Stimulated activated CD8-positive, alpha-beta memory T cell treated with anti-CD3 and anti-CD28 coated beads, Interleukin-15, amount 100 ng/mL, for 4 hours (primary cell): Measurements from ENCODE around the gene SDK2.

ENCODE experiments used
- DNase-seq, 2 donors: peaks; one replicate each; pipeline ENCODE4 v3.0.0-alpha.2; 2020; ENCODE audit warnings: low read depth in 2 of 2

SDK2 gene

DNA sequence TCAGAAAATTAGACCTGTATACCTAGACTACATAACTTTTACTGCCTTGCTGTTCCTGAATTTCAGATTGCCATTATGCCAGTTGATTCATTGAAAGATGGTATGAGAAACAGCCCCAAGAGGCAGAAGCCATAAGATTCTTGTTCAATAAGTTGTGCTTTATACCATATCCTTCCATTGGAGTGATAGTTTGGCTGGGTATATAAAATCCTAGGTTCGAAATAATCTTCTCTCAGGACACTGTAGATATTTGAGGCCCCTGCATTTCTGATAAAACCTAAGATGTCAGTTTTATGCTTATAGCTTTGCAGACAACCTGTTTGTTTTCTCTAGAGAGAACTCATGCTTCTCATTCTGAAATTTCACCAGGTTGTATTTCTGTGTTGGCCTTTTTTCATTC, 9.6 kb upstream of the SDK2 start:
- no peak for DNase-seq

DNA sequence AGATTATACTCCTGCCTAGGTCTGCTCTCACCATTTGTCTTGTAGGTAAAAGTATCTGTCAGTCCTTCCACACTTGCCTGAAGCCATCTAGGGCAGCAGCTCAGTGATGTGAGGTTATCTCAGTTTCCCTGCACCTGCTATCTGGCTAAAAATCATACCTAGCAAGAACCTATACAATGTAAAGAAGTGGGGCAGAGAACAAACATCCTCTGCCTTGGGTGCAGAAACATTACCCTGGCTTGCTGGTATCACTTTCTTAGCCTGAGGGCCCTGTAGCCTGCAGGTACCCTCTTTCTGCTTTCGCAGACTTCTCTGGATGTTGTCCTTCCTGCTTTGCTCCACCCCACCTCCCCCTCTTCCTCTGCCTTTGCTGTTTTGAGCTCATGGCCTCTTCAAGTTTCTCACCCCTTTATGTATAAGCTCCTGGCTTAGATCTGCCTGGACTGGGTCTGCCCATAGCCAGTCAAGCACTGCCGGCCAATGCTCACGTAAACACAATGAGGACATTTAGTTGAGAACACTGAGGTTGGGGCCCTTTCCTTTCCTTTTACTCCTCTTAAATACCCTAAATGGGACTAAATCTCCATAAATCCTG, 8.7 kb upstream of the SDK2 start:
- no peak for DNase-seq

DNA sequence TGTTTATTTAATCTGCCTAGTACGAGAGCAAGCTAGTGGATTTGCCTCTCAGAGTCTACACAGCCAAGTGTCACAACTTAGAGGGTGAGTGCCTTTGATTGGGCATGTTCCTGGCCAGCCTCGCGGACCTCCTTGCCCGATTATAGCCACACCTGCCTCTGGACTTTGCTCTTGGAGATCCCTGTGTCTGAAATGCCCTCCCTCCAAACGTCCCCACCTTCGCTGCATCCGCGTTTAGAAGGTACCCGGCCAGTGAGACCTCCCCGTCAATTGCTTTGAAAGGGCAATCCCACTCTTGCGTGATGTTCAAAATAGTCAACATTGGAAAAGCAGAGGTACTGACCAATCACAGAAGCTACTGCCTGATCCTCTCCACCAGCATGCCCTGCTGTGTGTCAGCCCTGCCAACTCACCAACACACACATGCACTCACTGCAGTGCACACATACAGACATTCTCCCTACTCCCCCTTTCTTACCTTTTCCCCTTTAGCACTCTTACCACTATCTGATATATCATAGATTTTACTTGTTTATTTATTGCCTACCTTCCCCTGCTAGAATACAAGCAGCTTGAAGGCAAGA, 6.5 kb upstream of the SDK2 start:
- no peak for DNase-seq

DNA sequence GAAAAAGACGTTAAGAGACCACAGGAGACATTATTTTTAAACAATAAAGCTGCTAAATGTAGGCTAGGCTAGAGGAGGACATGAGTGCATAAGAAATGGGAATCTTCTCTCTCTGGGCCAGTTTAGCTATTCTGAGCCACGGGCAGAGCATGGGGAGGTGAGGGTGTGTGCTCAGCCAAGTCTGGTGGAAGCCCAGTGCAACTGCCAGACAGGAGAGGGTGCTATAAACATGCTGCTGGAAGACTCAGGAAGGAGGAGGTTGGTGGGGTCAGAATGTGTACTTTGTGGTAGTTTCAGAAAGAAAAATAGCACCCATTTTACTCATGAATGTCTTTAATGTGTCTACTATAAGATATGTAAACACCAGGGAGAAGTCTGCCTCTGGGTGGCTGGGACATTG, 5.9 kb upstream of the SDK2 start:
- DNase-seq, result no peak

DNA sequence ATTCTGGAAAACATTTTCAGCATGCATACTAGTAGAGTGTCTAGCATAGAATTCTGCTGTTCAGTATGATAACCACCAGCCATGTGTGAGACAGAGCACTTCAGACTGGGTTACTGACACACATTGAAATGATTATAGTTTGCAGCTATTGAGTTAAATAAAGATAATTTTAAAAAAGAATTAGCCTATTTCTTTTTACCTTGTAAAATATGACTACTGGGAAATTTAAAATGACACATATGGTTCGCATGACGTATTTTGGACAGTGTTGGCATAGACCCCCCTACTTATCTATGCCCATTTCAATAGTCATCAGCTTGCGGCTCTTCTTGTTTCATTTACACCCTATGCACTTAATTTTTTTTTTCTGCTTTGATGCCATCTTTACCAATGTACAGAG, 4.7 kb upstream of the SDK2 start:
- no peak for DNase-seq

DNA sequence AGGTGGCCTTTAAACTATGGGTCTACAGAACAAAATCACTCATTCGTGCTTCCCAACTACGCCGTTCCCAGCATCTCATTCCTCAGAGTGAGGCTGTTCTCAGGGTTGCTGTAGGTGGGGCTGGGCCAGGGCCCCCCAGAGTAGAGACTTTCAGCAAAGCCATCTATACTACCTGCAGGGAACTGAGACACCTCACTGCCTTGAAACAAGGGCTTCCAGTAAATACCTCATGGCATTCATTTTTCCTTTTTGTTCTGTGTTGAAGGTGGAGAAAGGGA, 4.2 kb upstream of the SDK2 start:
- DNase-seq, result no peak

DNA sequence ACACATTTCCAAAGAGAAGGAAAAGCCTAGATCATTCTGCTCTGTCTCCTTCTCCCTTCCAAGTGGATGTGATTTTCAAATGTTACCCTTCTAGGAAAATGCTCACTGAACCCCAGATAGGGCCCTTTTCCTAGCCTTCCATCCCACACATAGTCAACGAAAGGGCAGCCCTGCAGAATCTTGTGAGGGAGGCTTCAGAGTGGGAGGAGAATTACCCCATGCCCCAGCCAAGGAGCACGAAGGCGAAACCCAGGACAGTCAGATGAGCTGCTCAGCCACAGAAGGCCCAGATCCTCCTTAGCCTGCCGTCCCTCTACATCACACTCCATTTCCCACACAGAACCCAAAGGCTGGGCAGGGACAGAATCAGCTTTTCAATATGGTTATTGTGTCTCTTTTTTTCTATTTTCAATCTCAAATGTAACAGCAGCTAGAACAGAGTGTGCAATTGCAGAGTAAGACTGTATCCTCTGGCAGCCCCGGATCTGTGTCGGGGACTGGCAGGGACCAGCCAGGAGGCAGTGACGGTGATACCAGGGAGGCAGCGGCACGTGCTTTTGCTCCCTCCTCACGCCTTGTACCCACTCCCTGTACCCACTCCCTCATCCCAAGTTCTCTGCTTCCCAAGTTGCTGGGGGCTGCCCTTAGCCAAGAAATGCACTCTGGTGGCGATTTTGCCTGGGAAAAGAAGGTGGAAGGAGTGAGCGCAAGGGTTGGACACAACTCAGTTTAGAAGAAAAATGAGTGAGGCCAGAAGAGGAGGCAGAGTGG, 3.7 kb upstream of the SDK2 start:
- DNase-seq, result no peak

DNA sequence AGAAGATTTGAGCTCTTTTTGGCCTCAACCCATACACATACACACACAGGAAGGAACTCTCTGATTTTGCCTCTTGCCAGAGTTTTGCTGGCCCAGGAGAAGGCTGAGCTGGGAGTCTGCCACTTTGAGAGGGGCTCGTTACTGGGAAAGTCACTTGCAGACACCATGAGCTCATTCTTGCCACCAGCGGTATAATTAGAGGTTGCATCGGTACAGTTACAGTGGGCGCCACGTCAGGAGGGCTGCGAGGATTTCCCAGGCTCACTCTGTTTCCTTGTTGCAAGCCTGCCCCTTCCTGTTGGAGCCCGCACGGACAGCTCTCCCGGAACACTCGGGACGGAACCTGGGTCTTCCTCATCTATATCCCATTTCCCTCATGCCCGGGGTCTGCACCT, 3.1 kb upstream of the SDK2 start:
- no peak for DNase-seq

DNA sequence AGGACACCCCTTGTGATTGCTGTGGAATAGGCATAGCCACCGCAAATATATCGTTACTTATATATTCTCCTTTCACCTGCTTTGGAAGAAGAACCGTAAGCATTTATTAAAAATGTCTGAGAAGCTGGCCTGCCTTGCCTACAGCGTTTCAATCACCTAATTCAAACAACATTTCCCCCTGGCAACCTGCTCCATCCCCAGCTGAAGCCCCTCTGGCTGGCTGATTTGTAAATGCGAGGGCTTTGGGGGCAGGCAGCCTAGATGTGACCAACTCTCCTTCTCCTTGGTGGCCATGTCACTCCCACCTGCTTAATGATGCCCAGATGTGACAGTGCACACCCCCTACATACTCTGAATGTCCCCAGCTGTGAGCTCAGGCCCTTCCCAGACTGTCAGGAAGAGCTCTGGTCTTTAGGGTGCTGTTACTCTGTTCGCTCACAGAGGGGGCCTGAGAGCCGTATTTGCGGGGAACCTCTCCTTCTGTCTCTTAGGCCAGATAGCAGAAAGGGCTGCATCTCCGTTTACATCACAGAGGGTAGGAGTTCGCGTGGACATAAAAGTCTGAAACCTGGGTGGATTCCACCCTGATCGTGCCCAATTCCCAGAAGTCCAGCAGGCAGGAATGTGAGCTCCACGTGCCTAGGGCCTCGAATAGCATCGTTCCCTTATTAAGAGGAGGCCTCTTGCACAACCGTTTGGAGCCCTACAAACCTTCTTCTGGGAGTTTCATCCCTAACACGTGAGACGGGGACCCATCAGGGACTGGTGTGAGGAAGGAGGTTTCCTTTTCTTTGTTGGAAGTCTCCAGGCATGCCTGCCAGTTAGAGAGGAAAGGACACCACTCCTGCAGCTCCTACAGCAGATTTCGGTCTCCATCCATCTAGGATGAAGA, 2.4 kb upstream of the SDK2 start:
- no peak for DNase-seq

DNA sequence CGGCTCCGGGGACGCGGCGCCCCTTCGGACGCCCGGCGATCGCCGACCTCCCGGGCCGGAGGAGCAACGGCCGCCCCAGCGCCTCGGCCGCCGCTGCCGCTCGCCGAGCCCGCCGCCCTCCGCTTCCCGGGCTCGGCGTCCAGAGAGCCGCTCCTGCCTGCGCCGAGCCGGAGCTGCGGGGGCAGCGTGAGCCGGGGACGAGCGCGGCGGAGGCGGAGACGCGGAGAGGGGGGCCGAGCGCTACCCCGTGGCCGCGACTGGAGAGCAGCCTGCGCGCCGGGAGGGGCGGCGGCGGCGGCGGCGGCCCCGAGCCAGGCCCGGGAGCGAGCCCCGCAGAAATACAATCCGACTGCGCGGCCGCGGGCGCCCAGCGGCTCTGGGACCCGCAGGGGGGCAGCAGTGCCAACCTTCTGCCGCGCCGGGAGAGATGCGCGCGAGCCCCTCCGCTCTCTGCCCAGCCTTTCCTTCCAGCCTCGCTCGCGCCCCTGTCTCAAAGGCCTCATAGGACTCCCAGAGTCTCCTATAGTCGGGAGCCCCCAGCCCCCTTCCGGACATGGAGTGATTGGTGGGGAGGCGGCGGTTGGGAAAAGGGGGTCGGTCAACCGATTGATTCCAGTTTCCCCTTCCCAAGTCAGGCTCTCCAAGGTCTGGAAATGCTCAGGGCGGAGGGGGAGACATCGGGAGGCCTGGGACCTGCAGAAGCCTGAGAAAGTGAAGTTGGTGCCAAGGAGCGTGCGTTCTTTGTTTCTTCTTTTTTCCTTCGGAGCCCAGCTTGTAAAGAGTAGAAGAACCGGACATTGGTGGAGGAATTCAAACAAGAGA, 1.0 kb upstream of the SDK2 start:
- no peak for DNase-seq

DNA sequence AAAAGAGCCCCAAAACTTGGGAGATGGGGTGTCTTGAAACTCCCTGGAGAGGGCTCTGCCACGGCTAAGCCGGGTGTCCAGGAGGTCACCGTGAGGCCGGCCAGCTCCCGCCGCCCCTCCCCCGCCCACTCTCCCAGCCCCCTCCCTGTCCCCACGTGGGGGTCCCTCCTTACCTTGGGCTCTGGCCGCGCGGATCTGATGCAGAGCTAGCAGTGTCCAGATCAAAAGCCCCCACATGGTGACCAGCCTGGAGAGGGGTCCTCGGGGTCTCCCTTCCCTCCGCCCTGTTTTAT, 447 bp downstream of the SDK2 start:
- DNase-seq, result no peak

DNA sequence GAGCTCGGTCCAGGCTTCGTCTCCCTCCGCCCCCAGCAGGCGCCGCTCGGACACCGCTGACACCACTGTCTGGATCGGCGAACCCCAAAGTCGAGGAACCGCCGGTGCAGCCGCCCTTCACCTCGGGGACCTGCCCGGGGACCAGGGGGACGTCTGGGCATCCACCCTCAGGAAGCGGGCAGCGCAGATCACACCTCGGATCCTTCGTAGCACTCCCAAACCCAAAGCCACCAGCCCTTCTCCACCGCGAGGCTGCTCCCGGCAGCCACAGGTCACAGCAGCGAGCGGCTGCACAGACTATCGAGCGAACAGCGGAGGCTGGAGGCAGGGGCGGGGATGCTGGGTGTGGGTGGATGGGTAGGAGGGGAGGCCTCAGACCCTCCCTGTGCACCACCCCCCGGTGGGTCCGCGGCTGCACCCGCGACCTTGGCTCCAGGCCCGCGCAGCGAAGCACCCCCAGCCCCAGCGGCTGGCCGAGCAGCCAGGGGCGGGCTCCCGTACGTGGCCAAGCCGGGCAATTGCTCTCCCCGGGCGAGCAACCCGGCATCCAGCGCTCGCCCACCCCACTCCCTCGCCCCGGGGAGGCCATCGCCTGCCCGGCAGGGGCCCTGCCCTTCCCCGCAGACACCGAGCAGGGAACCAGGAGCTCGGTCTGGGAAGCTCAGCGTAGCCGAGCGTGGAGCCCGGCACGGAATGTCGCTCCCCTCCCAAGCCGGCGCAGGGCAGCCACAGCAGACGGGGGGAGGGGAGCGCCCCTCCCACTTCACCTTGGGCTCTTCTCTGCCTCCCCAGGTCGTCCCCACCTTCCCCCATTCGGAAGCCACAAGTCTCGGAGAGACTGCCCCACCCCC, 1.0 kb downstream of the SDK2 start:
- DNase-seq, result no peak

DNA sequence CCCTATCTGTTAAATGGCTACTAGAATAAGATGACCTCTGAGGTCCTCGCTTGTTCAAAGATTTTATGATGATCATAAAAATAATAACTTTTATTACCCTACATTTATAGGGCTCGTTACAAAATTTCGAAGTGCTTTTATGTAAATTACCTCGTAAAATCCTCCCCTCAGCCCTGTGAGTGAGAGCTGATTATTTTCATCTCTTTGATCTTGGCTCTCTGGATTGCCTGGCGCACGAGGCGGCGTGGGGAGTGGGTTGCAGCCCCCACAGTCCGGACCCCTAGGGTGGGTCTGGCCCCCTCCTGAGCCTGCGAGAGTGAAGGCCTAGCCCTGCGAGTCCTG, 1.6 kb downstream of the SDK2 start:
- DNase-seq, result no peak

DNA sequence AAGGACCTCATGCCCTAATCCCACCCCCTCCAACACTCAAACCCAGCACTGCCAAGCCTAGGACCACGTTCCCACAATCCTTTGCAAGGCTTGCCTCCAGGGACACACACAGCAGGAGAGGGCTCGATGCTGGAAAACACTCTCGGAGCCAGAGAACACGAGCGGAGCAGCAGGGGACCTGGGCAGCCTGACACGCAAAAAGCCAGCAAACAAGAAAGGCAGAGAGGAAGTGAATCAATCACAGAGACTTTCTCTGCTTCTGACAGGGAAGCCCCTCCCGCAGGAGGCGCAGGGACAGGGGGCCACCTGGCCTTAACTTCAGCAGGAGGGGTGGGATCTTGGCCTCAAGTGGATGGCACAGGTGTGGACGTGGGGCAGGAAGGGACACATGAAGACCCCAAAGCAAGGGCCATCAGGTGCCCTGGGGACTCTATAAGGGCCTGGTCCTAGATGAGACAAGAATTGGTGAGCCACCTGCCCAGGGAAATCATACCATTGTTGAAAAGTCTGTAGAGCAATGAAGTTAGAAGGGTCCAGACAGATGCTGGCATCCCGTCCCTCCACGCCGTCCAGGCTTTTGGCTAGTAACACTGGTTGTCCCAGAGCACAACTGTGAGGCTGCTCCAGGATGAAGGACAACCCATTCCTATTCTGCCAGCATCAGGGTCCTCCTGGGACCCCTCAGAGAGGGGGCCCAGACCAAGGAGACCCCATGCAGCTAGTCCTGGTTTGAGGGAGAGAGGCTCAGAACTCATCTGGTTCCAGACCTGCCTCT, 2.2 kb downstream of the SDK2 start:
- DNase-seq, result no peak

DNA sequence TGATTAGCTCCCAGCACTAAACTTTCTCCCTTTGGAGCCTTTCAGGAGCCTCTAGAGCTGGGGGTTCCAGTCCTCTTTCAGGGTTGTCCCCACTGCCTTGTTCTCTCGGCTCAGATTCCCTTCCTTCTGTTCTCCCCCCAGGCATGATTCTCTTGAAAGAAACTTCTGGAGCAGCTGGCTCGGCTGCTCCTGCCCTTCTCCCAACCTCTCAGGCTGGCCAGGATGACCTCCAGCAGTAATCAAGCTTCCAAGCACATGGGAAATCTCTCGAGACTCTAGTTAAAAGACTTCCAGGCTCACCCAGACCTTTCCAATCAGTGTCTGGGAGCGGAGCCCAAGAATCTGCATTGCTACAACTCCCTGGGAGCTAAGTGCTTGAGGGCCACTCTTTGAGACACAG, 3.6 kb downstream of the SDK2 start:
- DNase-seq, result no peak

DNA sequence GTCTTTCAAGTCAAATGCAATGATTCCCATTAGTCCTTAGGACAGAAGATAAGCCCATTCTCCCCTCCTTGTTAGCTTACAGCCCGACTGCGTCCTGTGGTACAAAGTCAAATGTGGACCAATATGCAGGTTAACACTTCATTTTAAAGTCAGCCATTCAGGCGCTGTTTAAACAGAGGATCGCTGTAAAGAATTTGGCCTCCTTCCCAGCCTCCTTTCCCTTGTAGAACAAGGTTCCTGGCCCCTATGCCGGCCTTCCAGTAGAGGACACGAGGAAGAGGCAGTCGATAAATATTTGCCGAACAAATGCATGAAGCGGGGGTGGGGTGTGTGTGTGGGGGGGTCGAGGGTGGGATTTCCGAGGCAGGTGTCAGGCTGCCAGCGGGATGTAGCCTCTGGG, 4.3 kb downstream of the SDK2 start:
- no peak for DNase-seq

DNA sequence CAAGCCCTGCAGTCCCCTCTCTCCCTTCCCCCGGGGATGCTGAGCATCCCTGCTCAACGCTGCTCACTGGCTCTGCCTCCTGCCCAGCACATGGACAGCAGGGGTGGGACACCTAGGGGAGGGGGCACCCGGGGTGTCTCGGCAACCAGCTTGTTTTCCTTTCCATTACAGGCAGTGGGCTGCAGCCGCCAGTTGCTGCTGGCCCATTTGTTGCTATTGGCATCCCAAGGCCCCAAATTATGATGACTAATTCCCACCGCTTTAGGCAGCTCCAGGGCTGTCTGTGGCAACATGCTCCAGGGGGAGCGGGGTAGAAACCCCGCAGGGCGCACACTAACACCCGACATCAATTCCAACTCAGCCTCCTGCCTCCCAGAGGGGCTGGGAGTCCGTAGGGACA, 4.9 kb downstream of the SDK2 start:
- DNase-seq, result no peak

DNA sequence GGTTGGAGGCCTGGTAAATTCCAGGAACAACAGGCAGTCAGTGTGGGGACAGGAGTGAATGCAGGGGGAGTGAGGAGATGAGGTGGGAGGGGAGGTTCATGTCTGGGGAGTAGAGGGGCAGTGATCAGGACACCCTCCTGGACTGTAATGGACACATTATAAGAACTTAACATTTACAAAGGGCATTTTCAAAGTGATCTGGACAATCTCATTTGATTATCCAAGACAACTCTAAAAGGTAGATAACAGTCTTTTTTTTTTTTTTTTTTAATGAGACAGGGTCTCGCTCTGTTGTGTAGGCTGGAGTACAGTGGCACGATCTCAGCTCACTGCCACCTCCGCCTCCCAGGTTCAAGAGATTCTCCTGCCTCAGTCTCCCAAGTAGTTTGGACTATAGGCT, 5.7 kb downstream of the SDK2 start:
- DNase-seq, result no peak

DNA sequence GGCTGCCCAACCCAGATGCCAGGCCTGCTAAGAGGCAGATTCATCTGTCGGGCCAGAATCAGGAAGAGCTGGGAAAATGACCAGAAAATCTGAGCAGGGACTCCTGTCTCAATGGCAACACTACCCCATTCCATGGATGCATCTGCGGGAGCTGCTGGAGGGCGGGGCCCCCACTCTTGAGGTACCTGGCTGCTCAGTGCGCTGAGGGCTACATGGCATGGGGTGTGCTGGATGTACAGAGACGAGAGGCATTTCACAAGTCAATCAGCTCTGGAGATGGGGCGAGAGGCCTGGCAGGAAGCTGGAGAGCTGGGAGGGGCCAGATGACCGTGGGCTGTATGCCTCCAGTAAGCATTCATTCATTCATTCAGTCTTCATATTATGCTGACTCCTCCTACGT, 6.4 kb downstream of the SDK2 start:
- DNase-seq, result no peak

DNA sequence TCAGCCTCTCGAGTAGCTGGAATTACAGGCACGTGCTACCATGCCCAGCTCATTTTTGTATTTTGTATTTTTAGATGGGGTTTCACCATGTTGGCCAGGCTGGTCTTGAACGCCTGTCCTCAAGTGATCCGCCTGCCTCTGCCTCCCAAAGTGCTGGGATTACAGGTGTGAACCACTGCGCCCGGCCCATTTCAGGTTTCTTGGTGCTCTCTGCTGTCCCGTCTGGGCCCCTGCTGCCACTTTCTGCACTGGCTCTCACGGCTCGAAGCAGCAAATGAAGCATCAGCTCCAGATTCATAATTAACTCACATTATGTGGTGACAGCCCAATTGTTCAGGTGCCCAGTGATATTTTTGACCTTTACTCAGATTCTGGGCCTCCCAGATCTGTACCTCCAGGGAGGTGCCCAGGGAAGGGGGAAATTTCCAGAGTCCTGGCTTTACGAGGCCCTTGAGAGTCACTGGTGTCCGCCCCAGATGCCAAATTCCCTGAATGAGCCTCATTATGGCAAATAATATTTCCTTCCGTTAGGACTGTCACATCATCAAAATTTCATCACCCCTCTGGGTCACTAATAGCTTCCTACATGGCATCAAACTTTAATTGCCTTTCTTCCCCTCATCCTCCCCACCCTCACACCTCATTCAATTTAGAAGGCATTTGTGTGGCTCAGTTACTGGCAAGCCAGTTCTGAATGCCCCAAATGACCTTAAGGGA, 9.0 kb downstream of the SDK2 start:
- DNase-seq, result no peak
